Mesenchymal stem cell (in vitro differentiated cells and primary cell): ENCODE measurements around the gene IRF4.
A peak's percentile ranks its signal among the peaks of the same experiment; 100 is the strongest.
"Not testable (repeated sequence)": the region's sequence is repeated elsewhere in the genome, so short reads cannot be mapped to it uniquely, and the experiment has no call there.

ENCODE experiments used
- DNase-seq: peaks from one replicate; pipeline ENCODE4 v3.0.0-alpha.2; 2013
- H2AFZ ChIP-seq: one replicate; pipeline ENCODE4 v1.6.1; 2013; ENCODE audit warnings: low read depth, mild to moderate bottlenecking, control low read depth, inconsistent platforms, low read length, moderate library complexity
- H2AK5ac ChIP-seq: 2 replicates; pipeline ENCODE4 v1.6.1; 2013; ENCODE audit warnings: low read length, moderate library complexity, mild to moderate bottlenecking, inconsistent platforms; ENCODE audit not compliant: severe bottlenecking
- H2BK120ac ChIP-seq: one replicate; pipeline ENCODE4 v1.6.1; 2013; ENCODE audit warnings: low read depth, mild to moderate bottlenecking, inconsistent platforms, low read length, moderate library complexity
- H2BK12ac ChIP-seq, 2 experiments: one replicate each; pipeline ENCODE4 v1.6.1; 2013; ENCODE audit warnings: inconsistent platforms in 2 of 2, low read length in 2 of 2, mild to moderate bottlenecking in 2 of 2, moderate library complexity in 2 of 2, control low read depth in 1 of 2
- H2BK15ac ChIP-seq: one replicate; pipeline ENCODE4 v1.6.1; 2013; ENCODE audit warnings: mild to moderate bottlenecking, low read depth, inconsistent platforms; ENCODE audit not compliant: poor library complexity, severe bottlenecking
- H2BK5ac ChIP-seq: 2 replicates; pipeline ENCODE4 v1.6.1; 2013; ENCODE audit warnings: low read depth, mild to moderate bottlenecking, low read length, control low read depth, inconsistent platforms; ENCODE audit not compliant: poor library complexity, severe bottlenecking
- H3K14ac ChIP-seq, 2 experiments: one replicate each; pipeline ENCODE4 v1.6.1; 2013; ENCODE audit warnings: inconsistent platforms in 2 of 2, low read length in 2 of 2, control low read depth in 1 of 2, mild to moderate bottlenecking in 1 of 2, moderate library complexity in 1 of 2
- H3K18ac ChIP-seq, 2 experiments: one replicate each; pipeline ENCODE4 v1.6.1; 2013; ENCODE audit warnings: inconsistent platforms in 2 of 2, low read length in 2 of 2, control low read depth in 1 of 2, low read depth in 1 of 2, mild to moderate bottlenecking in 1 of 2
- H3K23ac ChIP-seq, 2 experiments: one replicate each; pipeline ENCODE4 v1.6.1; 2013; ENCODE audit warnings: inconsistent platforms in 2 of 2, low read length in 2 of 2, mild to moderate bottlenecking in 2 of 2, moderate library complexity in 2 of 2, control low read depth in 1 of 2
- H3K27ac ChIP-seq: 2 replicates; pipeline ENCODE4 v1.5.1; 2013; ENCODE audit warnings: mild to moderate bottlenecking, moderate library complexity, low read length, control low read depth, inconsistent platforms; ENCODE audit not compliant: poor library complexity, severe bottlenecking
- H3K27me3 ChIP-seq, 2 experiments: 2 replicates each; pipeline versions ENCODE4 v1.6.1 to v1.7.0; 2013; ENCODE audit warnings: low read length in 2 of 2, mild to moderate bottlenecking in 2 of 2, moderate library complexity in 2 of 2, control low read depth in 1 of 2, inconsistent platforms in 1 of 2; ENCODE audit not compliant: control insufficient read depth in 1 of 2, insufficient read depth in 1 of 2
- H3K36me3 ChIP-seq, 2 experiments: 2 replicates each; pipeline versions ENCODE4 v1.6.1 to v1.7.0; 2013; ENCODE audit warnings: low read length in 2 of 2, control low read depth in 1 of 2, inconsistent platforms in 1 of 2, low read depth in 1 of 2, mild to moderate bottlenecking in 1 of 2; ENCODE audit not compliant: insufficient read depth in 2 of 2, control insufficient read depth in 1 of 2
- H3K4ac ChIP-seq, 2 experiments: one replicate each; pipeline ENCODE4 v1.6.1; 2013; ENCODE audit warnings: inconsistent platforms in 2 of 2, low read length in 2 of 2, mild to moderate bottlenecking in 2 of 2, moderate library complexity in 2 of 2, control low read depth in 1 of 2, low read depth in 1 of 2
- H3K4me1 ChIP-seq: 2 replicates; pipeline ENCODE4 v1.6.1; 2013; ENCODE audit warnings: low read depth, low read length, control low read depth; ENCODE audit not compliant: control insufficient read depth, insufficient read depth
- H3K4me2 ChIP-seq: 2 replicates; pipeline ENCODE4 v1.6.1; 2013; ENCODE audit warnings: low read length, mild to moderate bottlenecking, inconsistent platforms; ENCODE audit not compliant: poor library complexity, severe bottlenecking
- H3K4me3 ChIP-seq, 2 experiments: 2 replicates each; pipeline versions ENCODE4 v1.5.1 to v1.7.0; 2013; ENCODE audit warnings: low read length in 2 of 2, mild to moderate bottlenecking in 2 of 2, control low read depth in 1 of 2, low read depth in 1 of 2; ENCODE audit not compliant: insufficient read depth in 1 of 2
- H3K79me1 ChIP-seq: replicated peaks from 2 replicates; pipeline ENCODE4 v1.6.1; 2013; ENCODE audit warnings: mild to moderate bottlenecking, control low read depth, low read length, inconsistent platforms; ENCODE audit not compliant: poor library complexity, severe bottlenecking
- H3K9ac ChIP-seq: 2 replicates; pipeline ENCODE4 v1.7.0; 2013; ENCODE audit warnings: mild to moderate bottlenecking, low read length, moderate library complexity
- H3K9me3 ChIP-seq: 2 replicates; pipeline ENCODE4 v1.7.0; 2013; ENCODE audit warnings: mild to moderate bottlenecking, low read length; ENCODE audit not compliant: control insufficient read depth
- H4K8ac ChIP-seq: one replicate; pipeline ENCODE4 v1.6.1; 2013; ENCODE audit warnings: inconsistent platforms, mild to moderate bottlenecking, low read length, moderate library complexity
- H4K91ac ChIP-seq: one replicate; pipeline ENCODE4 v1.6.1; 2013; ENCODE audit warnings: mild to moderate bottlenecking, low read length, inconsistent platforms
- WGBS: methylation state at CpG from one replicate; pipeline ENCODE4 v1.1.7; 2013; ENCODE audit warnings: mixed read lengths; 5-methylcytosine and 5-hydroxymethylcytosine counted together

The IRF4 gene

DNA sequence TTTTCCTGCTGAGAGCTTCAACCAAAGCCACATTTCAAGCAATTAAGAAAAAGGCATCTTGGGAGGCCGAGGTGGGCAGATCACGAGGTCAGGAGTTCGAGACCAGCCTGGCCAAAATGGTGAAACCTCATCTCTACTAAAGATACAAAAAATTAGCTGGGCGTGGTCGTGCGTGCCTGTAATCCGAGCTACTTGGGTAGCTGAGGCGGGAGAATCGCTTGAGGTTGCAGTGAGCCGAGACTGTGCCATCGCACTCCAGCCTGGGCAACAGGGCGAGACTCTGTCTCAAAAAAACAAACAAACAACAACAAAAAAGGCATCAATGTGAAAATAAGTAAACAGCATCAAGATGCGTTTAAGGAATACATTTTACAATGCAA is 13.9 kb upstream of the IRF4 start:
- not testable (repeated sequence) for H3K9me3 ChIP-seq, H3K4ac ChIP-seq, H3K18ac ChIP-seq, H2BK5ac ChIP-seq, H4K8ac ChIP-seq, H2BK120ac ChIP-seq, H3K9ac ChIP-seq, H2AFZ ChIP-seq, H3K27ac ChIP-seq, H3K4me1 ChIP-seq, H3K79me1 ChIP-seq, H3K23ac ChIP-seq, H3K14ac ChIP-seq, H3K36me3 ChIP-seq, H2BK15ac ChIP-seq, DNase-seq, H2BK12ac ChIP-seq, H4K91ac ChIP-seq, H3K4me3 ChIP-seq, H2AK5ac ChIP-seq, H3K4me2 ChIP-seq
- H3K27me3 ChIP-seq, result peaks cover 32 to 74% of the 10 kb centered on the region in 2 experiments
- 87% methylated on average over 11 of the region's 13 CpGs for WGBS

DNA sequence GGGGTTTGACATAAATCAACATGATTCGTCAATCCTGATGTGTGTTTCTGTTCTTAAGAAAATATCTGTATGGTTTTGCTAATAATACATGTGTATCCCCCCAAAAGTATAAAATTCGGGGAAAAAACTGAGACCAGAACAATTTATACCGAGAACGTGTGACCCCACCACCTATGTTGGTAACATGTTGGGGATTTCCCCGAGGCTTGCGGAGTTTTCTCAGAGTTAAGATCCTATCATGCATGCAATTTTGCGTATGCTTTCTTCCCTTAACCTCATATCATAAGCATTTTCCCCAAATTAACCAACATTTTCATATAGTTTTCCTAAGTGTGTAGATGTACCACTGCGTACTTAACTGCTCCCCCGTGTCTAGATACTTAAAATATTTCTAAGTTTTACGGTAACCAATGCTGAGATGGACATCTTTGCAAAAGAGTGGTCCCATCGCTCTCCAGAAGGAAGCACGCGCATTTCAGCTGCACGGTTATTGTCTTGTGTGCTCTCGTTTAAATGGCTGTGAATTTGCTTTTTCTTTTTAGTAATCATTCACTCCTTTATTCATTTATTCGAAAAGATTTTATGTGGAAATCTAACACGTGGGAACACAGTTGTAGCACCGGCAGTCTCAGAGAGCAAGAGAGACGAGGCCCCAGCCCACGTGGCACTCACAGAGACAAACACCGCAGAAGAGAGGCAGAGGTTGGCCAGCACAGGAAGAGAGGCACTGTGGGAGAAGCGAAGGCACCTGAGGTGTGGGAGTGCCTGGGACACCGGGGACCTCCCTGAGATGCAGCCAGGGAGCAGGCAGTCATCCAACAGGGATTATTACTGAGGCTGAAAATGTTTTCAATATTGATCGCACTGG is 13.2 kb upstream of the IRF4 start:
- Histone ChIP-seq H2BK12ac (no peak overlapping the region), H3K79me1 (no peaks in the 10 kb centered on the region), H3K27ac (no peak overlapping the region), H3K4me1 (no peaks in the 10 kb centered on the region), H4K91ac (no peak overlapping the region), H2BK15ac (no peak overlapping the region), H2AFZ (no peak overlapping the region), H3K18ac (no peak overlapping the region), H2BK5ac (no peak overlapping the region), H3K14ac (no peak overlapping the region), H3K4me3 (no peak overlapping the region), H3K23ac (no peak overlapping the region), H3K4me2 (no peak overlapping the region), H3K36me3 (no peaks in the 10 kb centered on the region), H3K9ac (no peak overlapping the region), H3K9me3 (no peaks in the 10 kb centered on the region), H2AK5ac (no peak overlapping the region), H2BK120ac (no peak overlapping the region), H4K8ac (no peak overlapping the region), H3K27me3 (peaks cover 35 to 74% of the 10 kb centered on the region in 2 experiments), H3K4ac (no peak overlapping the region)
- DNase-seq, result no peak
- WGBS, result 87% methylated on average over 24 of the region's 24 CpGs

- WGBS, result 84% methylated on average over 11 of the region's 11 CpGs
- no peak for DNase-seq
Observed at GRCh38 chr6:378958-379409, 12.6 kb upstream of the IRF4 start.

DNA sequence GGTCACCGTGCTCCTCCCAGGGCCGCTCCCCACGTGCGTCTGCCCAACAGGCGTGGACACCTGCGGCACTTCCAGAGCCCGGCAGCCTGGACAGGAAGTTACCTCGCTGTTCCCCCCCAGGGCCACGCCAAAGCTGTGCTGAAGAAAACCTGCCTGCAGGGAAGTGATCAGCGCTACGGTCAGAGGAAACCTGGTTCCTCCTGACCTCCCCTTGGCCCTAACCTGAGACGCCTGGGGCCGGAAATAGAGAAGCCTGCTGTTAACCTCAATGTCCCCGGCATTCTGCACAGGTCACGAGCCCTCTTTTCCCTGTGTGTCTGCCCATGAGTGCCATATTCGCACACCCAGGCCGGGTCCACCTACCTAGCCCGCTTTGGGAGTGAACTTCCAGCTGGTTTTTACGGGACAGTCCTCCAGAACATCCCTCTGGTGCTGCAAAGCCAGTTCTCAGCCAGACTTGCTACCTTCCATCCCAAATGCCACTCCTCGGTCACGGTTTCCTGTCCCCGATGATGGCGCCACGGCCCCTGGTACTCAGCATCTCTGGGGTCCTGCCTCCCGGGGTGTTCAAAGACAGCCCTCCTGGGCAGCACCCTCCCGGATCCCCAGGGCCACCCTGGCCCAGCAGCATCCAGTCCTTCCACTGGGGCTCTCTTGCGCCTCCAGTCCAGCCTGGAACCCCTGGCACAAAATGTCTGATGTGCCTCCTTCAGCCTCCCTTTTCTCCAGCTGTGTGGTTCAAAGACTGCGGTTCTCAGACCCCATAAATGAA is 12.0 kb upstream of the IRF4 start:
- Histone ChIP-seq H3K14ac (no peak overlapping the region), H3K36me3 (no peaks in the 10 kb centered on the region), H3K4me1 (no peaks in the 10 kb centered on the region), H2AK5ac (no peak overlapping the region), H2BK5ac (no peak overlapping the region), H3K9me3 (no peaks in the 10 kb centered on the region), H2BK15ac (no peak overlapping the region), H2BK120ac (no peak overlapping the region), H3K27ac (no peak overlapping the region), H3K18ac (no peak overlapping the region), H3K4ac (no peak overlapping the region), H2AFZ (no peak overlapping the region), H3K79me1 (no peaks in the 10 kb centered on the region), H3K27me3 (peaks cover 40 to 74% of the 10 kb centered on the region in 2 experiments), H4K91ac (no peak overlapping the region), H2BK12ac (no peak overlapping the region), H3K4me2 (no peak overlapping the region), H4K8ac (no peak overlapping the region), H3K4me3 (peak overlapping the region in 1 of 2 experiments; percentile 26), H3K23ac (no peak overlapping the region), H3K9ac (no peak overlapping the region)
- no peak for DNase-seq
- 83% methylated on average over 28 of the region's 28 CpGs for WGBS

More at GRCh38 chr6:378958-379409, 12.6 kb upstream of the IRF4 start:
- no peaks in the 10 kb centered on the region for H3K36me3 ChIP-seq
- no peak overlapping the region for H4K91ac ChIP-seq
- H3K14ac ChIP-seq, result no peak overlapping the region
- H2BK5ac ChIP-seq, result no peak overlapping the region
- H3K4me1 ChIP-seq, result no peaks in the 10 kb centered on the region
- no peak overlapping the region for H2AFZ ChIP-seq
- no peak overlapping the region for H2BK12ac ChIP-seq
- H3K9ac ChIP-seq, result no peak overlapping the region
- H3K79me1 ChIP-seq, result no peaks in the 10 kb centered on the region
- H2AK5ac ChIP-seq, result no peak overlapping the region
- peak overlapping the region in 1 of 2 experiments; percentile 26 for H3K4me3 ChIP-seq
- no peak overlapping the region for H3K23ac ChIP-seq
- peaks cover 36 to 74% of the 10 kb centered on the region in 2 experiments for H3K27me3 ChIP-seq
- no peak overlapping the region for H4K8ac ChIP-seq
- no peak overlapping the region for H2BK15ac ChIP-seq
- no peak overlapping the region for H3K4ac ChIP-seq
- no peak overlapping the region for H3K27ac ChIP-seq
- H3K9me3 ChIP-seq, result no peaks in the 10 kb centered on the region
- H3K18ac ChIP-seq, result no peak overlapping the region
- H2BK120ac ChIP-seq, result no peak overlapping the region
- no peak overlapping the region for H3K4me2 ChIP-seq
